ENCODE results near the gene OMA1.

The OMA1 gene

DNA sequence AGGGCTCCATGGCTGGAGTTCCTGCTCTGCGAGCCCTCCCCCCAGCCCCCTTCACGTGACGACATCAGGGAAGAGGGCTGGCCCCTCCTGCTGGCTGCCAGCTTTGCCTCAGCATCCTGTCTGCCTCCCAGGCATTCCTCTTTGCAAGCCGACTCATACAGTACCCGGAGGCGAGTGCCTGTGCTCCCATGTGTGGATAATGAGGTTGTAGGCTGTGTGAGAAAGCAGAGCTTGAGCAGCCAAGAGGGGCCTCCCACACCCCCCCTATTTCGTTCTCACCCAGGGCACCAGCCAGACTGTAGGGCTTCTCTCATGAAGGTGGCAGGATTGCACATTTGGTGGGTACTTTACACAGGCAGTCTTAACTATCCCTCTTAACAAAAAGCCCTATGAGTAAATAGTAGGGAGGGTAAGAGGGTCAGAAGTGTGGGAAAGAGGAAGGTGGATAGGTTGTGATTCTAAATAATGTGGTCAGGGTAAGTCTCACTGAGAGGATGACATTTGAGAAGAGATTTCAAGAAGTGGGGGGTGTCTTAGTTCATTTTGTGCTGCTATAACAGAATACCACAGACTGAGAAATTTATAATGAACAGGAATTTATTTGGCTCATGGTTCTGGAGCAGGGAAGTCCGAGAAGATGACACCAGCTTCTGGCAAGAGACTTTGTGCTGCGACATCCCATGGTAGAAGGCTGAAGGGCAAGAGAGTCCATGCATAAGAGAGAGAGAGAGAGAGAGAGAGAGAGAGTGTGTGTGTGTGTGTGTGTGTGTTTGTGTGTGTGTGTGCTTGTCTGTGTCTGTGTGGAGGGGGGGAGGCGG, 113.5 kb downstream of the OMA1 start:
- in situ Hi-C loops (cut with HindIII; ENCODE audit: low sequenced_read_pairs): no loop called here

DNA sequence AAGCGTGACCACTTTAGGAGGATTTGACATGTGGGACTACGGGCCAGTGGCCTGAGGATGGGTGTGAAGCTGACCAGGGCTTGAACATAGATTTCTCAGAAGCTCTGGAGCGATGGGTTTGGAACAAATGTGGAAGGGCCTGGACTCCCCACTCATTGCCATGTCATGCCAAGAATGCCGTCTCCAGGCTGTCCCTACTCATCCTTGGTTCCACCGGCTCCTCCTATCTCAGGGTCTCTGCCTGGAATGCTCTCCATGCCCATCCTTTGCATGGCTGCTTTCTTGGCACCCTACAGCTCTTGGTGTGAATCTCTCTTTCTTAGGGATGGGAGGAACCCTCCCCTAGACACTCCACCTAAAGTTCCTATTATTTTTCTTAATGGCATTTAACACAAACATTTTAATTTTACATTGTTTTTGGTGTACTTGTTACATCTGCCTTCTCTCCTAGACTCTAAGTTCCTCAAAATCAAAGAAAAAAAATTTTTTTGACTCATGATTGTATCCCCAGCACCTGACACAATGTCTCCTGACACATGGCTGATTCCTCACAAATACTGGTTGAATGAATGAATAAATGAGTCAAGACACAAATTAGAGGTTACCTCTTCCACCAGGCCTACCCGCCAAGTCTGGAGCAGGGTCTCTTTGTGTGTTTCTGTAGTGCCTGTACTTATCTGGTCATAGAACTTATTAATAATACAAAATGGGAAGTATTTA, 114.5 kb downstream of the OMA1 start:
- in situ Hi-C loops (cut with HindIII; ENCODE audit: low sequenced_read_pairs): no loop called here

Measured in DLD1 (cell line).